GM21619 (cell line): ENCODE results near the gene EFCAB11.

Experiments used
- ATAC-seq: cut with Tn5 transposase; IDR thresholded peaks from one replicate; pipeline ENCODE4 v1.9.1; 2021; ENCODE audit not compliant: unreplicated experiment

Gene EFCAB11

GRCh38 chr14:89870316-89870715 lies 84.2 kb downstream of the EFCAB11 start:
- ATAC-seq, result no peak

- ATAC-seq, result no peak
Measured at GRCh38 chr14:89869606-89870005, 84.9 kb downstream of the EFCAB11 start.

DNA sequence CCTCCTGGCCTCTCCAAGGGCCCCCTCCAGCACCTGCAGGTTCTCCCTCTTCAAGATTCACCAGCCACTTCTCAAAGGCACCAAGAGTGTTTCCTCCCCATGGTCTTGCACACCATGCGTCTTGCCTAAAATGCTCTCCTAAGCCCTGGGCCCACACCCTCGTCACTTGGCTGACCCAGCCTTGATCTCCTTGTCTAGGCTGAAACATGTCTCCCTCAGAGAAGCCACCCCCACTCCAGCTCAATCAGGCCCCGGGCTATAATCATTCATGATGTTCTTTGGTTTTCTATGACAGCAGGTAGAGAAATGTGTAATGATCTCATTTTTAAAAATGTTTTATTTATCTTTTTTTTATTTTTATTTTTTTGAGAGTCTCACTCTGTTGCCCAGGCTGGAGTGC lies 88.1 kb downstream of the EFCAB11 start:
- no peak for ATAC-seq

GRCh38 chr14:89865153-89865552 lies 89.4 kb downstream of the EFCAB11 start:
- no peak for ATAC-seq

DNA sequence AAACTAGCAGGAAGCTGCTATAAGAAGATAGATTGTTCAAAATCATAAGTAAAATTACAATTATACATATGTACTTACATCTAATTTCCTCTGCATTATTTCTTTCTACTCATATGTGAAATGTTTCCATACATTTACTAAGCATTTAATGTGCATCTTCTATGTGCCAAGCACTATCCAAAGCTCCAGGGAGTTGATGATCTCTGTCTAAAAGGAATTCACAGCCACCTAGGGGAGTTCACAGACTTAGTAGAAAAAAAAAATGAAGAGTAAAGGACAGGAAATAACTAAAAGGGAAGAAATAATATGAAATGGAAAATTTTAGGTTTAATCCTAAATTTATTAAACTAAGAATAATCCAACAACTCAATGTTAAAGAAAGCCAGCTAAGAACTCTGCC lies 91.7 kb downstream of the EFCAB11 start:
- no peak for ATAC-seq

GRCh38 chr14:89861630-89862029 lies 92.9 kb downstream of the EFCAB11 start:
- ATAC-seq, result no peak

GRCh38 chr14:89858089-89858488 lies 96.4 kb downstream of the EFCAB11 start:
- no peak for ATAC-seq

DNA sequence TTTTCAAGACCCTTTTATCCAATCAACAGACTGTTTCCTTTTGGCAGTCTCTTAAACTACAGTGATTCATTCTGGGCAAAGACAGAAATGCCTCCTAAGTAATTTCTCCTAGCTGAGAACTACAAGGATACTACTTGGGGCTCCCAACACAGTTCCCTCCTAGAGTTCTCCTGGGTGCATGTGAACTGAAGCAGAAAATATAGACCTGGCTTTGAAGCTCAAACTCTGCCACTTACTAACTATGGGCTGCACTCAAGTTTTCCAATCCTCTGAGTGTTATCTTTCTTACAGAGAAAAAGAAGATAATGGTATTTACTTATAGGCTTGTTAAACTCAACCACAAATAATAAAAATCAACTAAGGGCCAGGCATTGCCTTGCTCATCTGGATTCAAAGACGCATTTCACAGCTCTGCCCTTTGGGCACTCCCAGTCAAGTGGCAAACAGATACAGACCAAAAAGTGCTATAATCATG lies 97.6 kb downstream of the EFCAB11 start:
- no peak for ATAC-seq

- ATAC-seq, result no peak
Measured at GRCh38 chr14:89855961-89856656, 98.4 kb downstream of the EFCAB11 start.

DNA sequence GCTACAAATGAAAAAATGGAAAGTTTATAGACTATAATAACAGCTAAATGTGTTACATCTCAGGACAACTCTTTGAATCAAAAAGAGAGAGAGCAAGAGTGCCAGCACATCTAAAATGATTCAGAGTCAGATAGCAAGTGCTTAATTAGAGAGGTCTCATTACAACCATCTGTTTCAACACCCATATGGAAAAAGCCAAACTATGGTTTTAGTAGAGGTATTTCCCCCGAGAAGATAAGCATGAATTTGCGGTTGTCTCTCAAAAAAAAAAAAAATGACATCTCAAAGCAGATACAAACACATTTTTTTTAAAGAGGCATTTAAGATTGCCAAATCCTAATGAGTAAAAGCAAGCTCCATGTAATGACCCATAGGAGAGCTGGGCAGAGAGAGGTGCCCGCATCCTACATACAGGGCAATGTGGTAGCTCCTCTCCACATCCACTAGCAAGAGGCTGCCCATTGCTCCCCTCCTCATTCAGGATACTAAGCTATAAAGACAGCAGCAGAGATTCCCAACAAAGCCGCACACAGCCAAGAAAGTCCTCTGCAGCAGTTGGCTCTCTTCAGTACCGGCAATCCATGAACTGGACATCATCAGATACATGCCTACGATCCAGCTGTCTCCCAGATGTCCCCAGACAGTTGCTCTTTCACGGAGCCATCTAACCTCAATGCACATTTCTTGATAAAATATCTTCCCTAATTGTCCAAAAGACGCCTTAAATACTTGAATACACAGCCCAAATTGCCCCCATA lies 100.4 kb downstream of the EFCAB11 start:
- no peak for ATAC-seq

GRCh38 chr14:89851106-89851505 lies 103.4 kb downstream of the EFCAB11 start:
- no peak for ATAC-seq

- ATAC-seq, result no peak
Measured at GRCh38 chr14:89849931-89850330, 104.6 kb downstream of the EFCAB11 start.

DNA sequence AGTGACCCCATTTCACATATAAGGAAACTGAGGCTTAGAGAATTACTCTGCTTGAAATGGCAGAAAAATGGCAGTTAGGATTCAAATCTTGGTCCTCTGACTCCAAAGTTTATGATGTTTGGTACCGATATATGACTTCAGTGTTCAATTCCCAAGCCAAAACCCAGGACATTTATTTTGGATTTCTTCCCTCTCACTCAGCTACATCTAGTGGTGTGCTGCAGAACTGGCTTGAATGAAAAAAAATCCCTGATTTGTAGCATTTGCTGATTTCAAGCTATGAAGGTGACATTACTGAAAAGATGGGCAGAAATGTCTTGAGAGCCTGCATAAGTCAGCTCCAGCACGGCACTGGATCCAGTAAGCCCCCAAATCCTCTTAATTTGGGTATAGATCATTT lies 106.4 kb downstream of the EFCAB11 start:
- ATAC-seq, result no peak

GRCh38 chr14:89845346-89845745 lies 109.2 kb downstream of the EFCAB11 start:
- ATAC-seq, result no peak

GRCh38 chr14:89844508-89844907 lies 110.0 kb downstream of the EFCAB11 start:
- ATAC-seq, result no peak

DNA sequence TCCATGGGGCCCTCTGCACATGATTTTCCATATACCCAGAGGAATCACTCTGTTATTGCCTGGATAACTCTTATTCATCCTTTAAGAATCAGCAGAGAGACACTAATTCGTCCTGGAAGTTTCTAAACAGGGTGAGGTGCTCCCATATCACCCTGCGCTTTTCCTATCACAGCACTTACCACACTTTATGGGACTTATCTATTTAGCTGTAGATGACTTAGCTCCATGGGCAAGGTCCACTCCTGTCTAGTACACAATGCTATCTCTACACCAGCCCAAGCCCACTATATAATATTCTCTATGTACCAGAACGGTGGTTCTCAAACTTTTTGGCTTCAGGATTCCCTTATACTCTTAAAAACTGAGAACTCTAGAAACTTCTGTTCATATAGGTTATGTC lies 111.7 kb downstream of the EFCAB11 start:
- no peak for ATAC-seq

DNA sequence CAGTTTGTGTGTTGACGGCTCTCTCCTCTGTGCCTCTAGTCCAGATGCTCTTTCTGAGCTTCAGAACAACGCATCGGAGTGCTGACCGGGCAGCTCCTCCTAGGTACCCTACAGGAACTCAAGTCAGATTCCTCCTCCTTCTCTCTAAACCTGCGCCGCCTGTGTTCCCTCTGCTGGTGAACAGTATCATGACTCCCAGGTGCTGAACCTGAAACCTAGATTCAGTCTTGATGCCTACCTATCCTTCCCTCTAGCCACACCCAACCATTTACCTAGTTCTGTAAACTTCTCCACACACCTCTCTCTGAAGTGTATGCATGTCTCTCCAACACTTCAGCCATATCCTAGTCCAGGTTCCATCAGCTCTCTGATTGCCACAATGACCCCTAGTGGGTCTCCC lies 112.7 kb downstream of the EFCAB11 start:
- no peak for ATAC-seq

DNA sequence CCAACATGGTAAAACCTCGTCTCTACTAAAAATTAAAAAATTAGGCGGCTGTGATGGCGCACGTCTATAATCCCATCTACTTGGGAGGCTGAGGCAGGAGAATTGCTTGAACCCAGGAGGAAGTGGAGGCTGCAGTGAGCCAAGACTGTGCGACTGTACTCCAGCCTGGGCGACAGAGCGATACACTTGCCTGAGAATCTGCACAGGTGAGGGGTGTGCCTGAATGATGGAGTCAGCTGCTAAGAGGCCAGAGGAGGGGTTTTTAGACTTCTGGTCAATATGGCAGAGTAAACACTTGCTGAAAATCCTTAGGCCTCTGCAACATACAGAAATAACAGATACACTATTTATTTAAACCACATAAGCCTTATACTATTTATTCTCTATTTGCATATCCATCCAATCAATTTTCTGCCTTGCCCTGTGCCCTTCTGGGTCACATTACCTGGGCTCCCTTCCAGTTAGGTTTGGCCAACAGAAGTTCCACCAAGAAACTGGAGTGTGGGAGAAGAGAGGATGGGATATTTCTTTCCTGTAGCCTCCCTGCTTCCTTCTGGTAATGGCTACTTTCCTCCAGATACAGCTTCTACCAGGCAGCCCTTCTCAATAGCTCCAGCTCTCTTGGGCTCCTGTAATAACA lies 117.6 kb downstream of the EFCAB11 start:
- no peak for ATAC-seq

- no peak for ATAC-seq
Measured at GRCh38 chr14:89833661-89834060, 120.9 kb downstream of the EFCAB11 start.

GRCh38 chr14:89833120-89833532 lies 121.4 kb downstream of the EFCAB11 start:
- ATAC-seq, result no peak

DNA sequence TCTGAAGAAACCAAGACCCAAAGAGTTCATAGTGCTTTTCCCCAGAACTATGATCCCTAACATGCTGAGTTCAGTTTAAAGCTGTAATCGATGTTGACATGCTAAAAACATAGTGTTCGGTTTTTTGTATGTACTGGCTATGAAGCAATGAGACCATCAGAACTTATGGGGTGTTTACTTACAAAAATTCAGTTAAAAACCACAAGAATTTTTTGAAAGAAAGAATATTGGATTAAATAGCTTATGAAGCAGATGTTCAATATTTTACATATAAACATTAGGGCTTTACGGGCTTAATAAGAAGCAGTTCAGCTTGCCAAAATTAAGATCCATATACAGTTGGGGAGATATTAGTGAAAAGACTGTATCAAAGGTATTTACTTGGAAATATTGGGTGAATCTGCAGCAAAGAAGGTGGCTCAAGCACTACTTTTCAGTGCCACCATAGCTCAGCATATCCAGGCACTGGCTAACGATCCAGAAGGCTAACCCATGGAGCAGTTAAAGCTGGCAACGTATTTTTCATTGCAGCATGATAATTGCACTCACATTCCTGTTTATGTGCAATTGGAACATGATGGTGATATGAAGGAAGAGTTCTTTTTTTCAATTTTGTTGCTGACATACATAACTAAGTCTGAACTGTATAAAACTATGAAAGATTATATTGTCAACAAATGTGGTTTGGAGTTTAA lies 125.9 kb downstream of the EFCAB11 start:
- no peak for ATAC-seq
